Keratinocyte (primary cell): ENCODE data around the gene PRODH2. TPM values are rescaled to one million over a fixed set of nuclear protein-coding genes. Genes with fewer than 3 reads are reported as not detected.

ENCODE experiments used
- DNase-seq: peaks from one replicate; pipeline ENCODE4 v3.0.0-alpha.2; 2011; ENCODE audit warnings: low read depth, missing footprints, low spot score
- FAIRE-seq: peaks from 2 replicates; lab custom pipeline; 2011; peaks lifted over from hg19 to GRCh38; lab: Jason Lieb, UNC
- H2AFZ ChIP-seq: 2 replicates; pipeline ENCODE4 v1.6.0; 2012; ENCODE audit warnings: low read length, control low read depth, inconsistent platforms; ENCODE audit not compliant: control insufficient read depth
- H3K27ac ChIP-seq: 2 replicates; pipeline ENCODE4 v1.5.1; 2011; ENCODE audit warnings: low read length; ENCODE audit not compliant: control insufficient read depth, insufficient read depth
- H3K27me3 ChIP-seq: 3 replicates; pipeline ENCODE4 v1.6.0; 2011; ENCODE audit warnings: low read length; ENCODE audit not compliant: control insufficient read depth, insufficient read depth; ENCODE audit errors: extremely low read depth
- H3K36me3 ChIP-seq, 2 experiments: 2 replicates in 1 of 2; 3 replicates in 1 of 2; pipeline ENCODE4 v1.5.1; 2011; ENCODE audit warnings: low read length in 2 of 2, mild to moderate bottlenecking in 1 of 2; ENCODE audit not compliant: control insufficient read depth in 2 of 2, insufficient read depth in 2 of 2; ENCODE audit errors: extremely low read depth in 1 of 2
- H3K4me1 ChIP-seq: 3 replicates; pipeline ENCODE4 v1.5.1; 2011; ENCODE audit warnings: low read length; ENCODE audit not compliant: control insufficient read depth, insufficient read depth; ENCODE audit errors: extremely low read depth
- H3K4me2 ChIP-seq: 3 replicates; pipeline ENCODE4 v1.6.0; 2011; ENCODE audit warnings: low read depth, low read length; ENCODE audit not compliant: control insufficient read depth, insufficient read depth; ENCODE audit errors: extremely low read depth
- H3K4me3 ChIP-seq, 3 experiments: fragments of 200-600 bp in 1 of 3; sonication (generic) in 1 of 3; 2 replicates in 2 of 3; 3 replicates in 1 of 3; pipeline ENCODE4 v1.5.1; 2011 to 2016; ENCODE audit warnings: low read length in 3 of 3, mild to moderate bottlenecking in 3 of 3, control low read depth in 2 of 3, inconsistent platforms in 1 of 3, low read depth in 1 of 3, mixed read lengths in 1 of 3, mixed run types in 1 of 3, moderate library complexity in 1 of 3; ENCODE audit not compliant: control insufficient read depth in 2 of 3, insufficient read depth in 2 of 3; ENCODE audit errors: extremely low read depth in 1 of 3
- H3K79me2 ChIP-seq: 2 replicates; pipeline ENCODE4 v1.6.0; 2012; ENCODE audit warnings: low read length; ENCODE audit not compliant: control insufficient read depth, insufficient read depth
- H3K9ac ChIP-seq: 3 replicates; pipeline ENCODE4 v1.6.0; 2011; ENCODE audit warnings: low read length; ENCODE audit not compliant: control insufficient read depth, insufficient read depth; ENCODE audit errors: extremely low read depth
- H3K9me1 ChIP-seq: 3 replicates; pipeline ENCODE4 v1.6.0; 2011; ENCODE audit warnings: low read length; ENCODE audit not compliant: control insufficient read depth, insufficient read depth; ENCODE audit errors: extremely low read depth
- H3K9me3 ChIP-seq: 2 replicates; pipeline ENCODE4 v1.5.1; 2012; ENCODE audit warnings: low read depth, low read length; ENCODE audit not compliant: control insufficient read depth
- H4K20me1 ChIP-seq: 3 replicates; pipeline ENCODE4 v1.6.0; 2011; ENCODE audit warnings: low read length; ENCODE audit not compliant: control insufficient read depth, insufficient read depth; ENCODE audit errors: extremely low read depth
- CTCF ChIP-seq, 3 experiments: IDR thresholded peaks in 1 of 3; conservative IDR thresholded peaks in 1 of 3; optimal IDR thresholded peaks in 1 of 3; 2 replicates in 2 of 3; 3 replicates in 1 of 3; pipeline versions ENCODE3 to v1.5.1; 2011; ENCODE audit warnings: low read length in 3 of 3, mild to moderate bottlenecking in 3 of 3, moderate library complexity in 2 of 3, control low read depth in 1 of 3, inconsistent platforms in 1 of 3; ENCODE audit not compliant: insufficient read depth in 2 of 3; ENCODE audit errors: extremely low read depth in 1 of 3
- EZH2 ChIP-seq: IDR thresholded peaks from one replicate; pipeline ENCODE4 v1.6.1; 2012; ENCODE audit warnings: inconsistent platforms, mild to moderate bottlenecking, low read length, moderate library complexity
- dilution Hi-C: fragments of 300-500 bp; cut with MboI; formaldehyde crosslinking; loops from one replicate; pipeline ENCODE4 v1.7.0; 2020; ENCODE audit warnings: low sequenced_read_pairs; ENCODE audit not compliant: extremely low pct_ligation_motif_present
- polyA plus RNA-seq, 5 experiments: library from polyadenylated mRNA; depleted of rRNA in 3 of 5; stranded (reverse) in 3 of 5; stranded (forward) in 1 of 5; unstranded in 1 of 5; fragments of >200 nt; gene quantifications; 1 replicate in 1 of 5; 2 replicates in 3 of 5; 3 replicates in 1 of 5; pipeline versions ENCODE4 v1.2.1 to v1.2.3, GENCODE V29; 2011 to 2012; ENCODE audit warnings: missing spikeins in 2 of 5, low read depth in 1 of 5, low replicate concordance in 1 of 5

PRODH2 gene
- polyA plus RNA-seq, 1 donor (not counting 4 experiments of a cell fraction or from before 2014, with no cell fraction given), result not detected

- H3K27ac ChIP-seq, result no peak overlapping the region
- dilution Hi-C loops, result no loop called here
- no peak overlapping the region for H3K9ac ChIP-seq
- no peak overlapping the region for H3K4me3 ChIP-seq
- no peaks in the 10 kb centered on the region for H3K4me1 ChIP-seq
- no peaks in the 10 kb centered on the region for H4K20me1 ChIP-seq
- no peaks in the 10 kb centered on the region for H3K27me3 ChIP-seq
- FAIRE-seq (peak; percentile 26), DNase-seq (no peak)
- no peak for TF ChIP-seq CTCF (optimal IDR thresholded peaks at IDR 0.05 in 1 of 3, IDR thresholded peaks at IDR 0.05 in 1 of 3, conservative IDR thresholded peaks at IDR 0.05 in 1 of 3; ENCODE audit: extremely low read depth in 1 of 3, insufficient read depth in 2 of 3, low read length in 3 of 3)
- H2AFZ ChIP-seq, result no peak overlapping the region
- H3K4me2 ChIP-seq, result no peak overlapping the region
- H3K9me3 ChIP-seq, result no peaks in the 10 kb centered on the region
- H3K9me1 ChIP-seq, result no peaks in the 10 kb centered on the region
- H3K79me2 ChIP-seq, result no peaks in the 10 kb centered on the region
- H3K36me3 ChIP-seq, result no peaks in the 10 kb centered on the region
Measured at GRCh38 chr19:35828692-35829301, 16.2 kb upstream of the PRODH2 start.

- no peaks in the 10 kb centered on the region for H3K36me3 ChIP-seq
- TF ChIP-seq EZH2 (no peak), CTCF (optimal IDR thresholded peaks at IDR 0.05 in 1 of 3, IDR thresholded peaks at IDR 0.05 in 1 of 3, conservative IDR thresholded peaks at IDR 0.05 in 1 of 3; ENCODE audit: extremely low read depth in 1 of 3, insufficient read depth in 2 of 3, low read length in 3 of 3) (no peak)
- FAIRE-seq (no peak), DNase-seq (no peak)
- H3K4me2 ChIP-seq, result no peak overlapping the region
- H3K9ac ChIP-seq, result no peak overlapping the region
- H3K27me3 ChIP-seq, result no peaks in the 10 kb centered on the region
- no peaks in the 10 kb centered on the region for H4K20me1 ChIP-seq
- H2AFZ ChIP-seq, result no peak overlapping the region
- no peak overlapping the region for H3K27ac ChIP-seq
- H3K79me2 ChIP-seq, result no peaks in the 10 kb centered on the region
- no peaks in the 10 kb centered on the region for H3K9me3 ChIP-seq
- no peak overlapping the region for H3K4me3 ChIP-seq
- dilution Hi-C loops, result no loop called here
- no peaks in the 10 kb centered on the region for H3K4me1 ChIP-seq
- no peaks in the 10 kb centered on the region for H3K9me1 ChIP-seq
Measured at GRCh38 chr19:35824150-35824549, 11.5 kb upstream of the PRODH2 start.
